HG02981 (cell line): ENCODE results near the gene SORBS1.

Experiments
- ATAC-seq: cut with Tn5 transposase; IDR thresholded peaks from one replicate; pipeline ENCODE4 v1.9.1; 2021; ENCODE audit warnings: mild to moderate bottlenecking, moderate library complexity; ENCODE audit not compliant: unreplicated experiment

SORBS1 gene

GRCh38 chr10:95304976-95305375 lies 256.2 kb downstream of the SORBS1 start:
- no peak for ATAC-seq

GRCh38 chr10:95304463-95304862 lies 256.7 kb downstream of the SORBS1 start:
- no peak for ATAC-seq

GRCh38 chr10:95303950-95304349 lies 257.2 kb downstream of the SORBS1 start:
- no peak for ATAC-seq

GRCh38 chr10:95303535-95303934 lies 257.6 kb downstream of the SORBS1 start:
- no peak for ATAC-seq

- no peak for ATAC-seq
Measured at GRCh38 chr10:95300022-95300539, 261.1 kb downstream of the SORBS1 start.

- peak; percentile 61 for ATAC-seq
Measured at GRCh38 chr10:95297402-95297801, 263.8 kb downstream of the SORBS1 start.

- ATAC-seq: no peak
Measured at GRCh38 chr10:95296764-95297163, 264.4 kb downstream of the SORBS1 start.

- peak; percentile 76 for ATAC-seq
Measured at GRCh38 chr10:95295031-95295755, 266.0 kb downstream of the SORBS1 start.

- ATAC-seq: no peak
Measured at GRCh38 chr10:95293631-95294030, 267.5 kb downstream of the SORBS1 start.

GRCh38 chr10:95291365-95292039 lies 269.7 kb downstream of the SORBS1 start:
- no peak for ATAC-seq

- ATAC-seq: peak; percentile 49
Measured at GRCh38 chr10:95290461-95291364, 270.5 kb downstream of the SORBS1 start, which contains the start of gene PDLIM1. PDLIM1 (minus strand) TSS chr10:95291003; CDS start chr10:95290915, 88 bp downstream.

GRCh38 chr10:95289921-95290421 lies 271.2 kb downstream of the SORBS1 start:
- no peak for ATAC-seq

GRCh38 chr10:95289003-95289920 lies 271.9 kb downstream of the SORBS1 start:
- no peak for ATAC-seq

GRCh38 chr10:95288303-95288702 lies 272.9 kb downstream of the SORBS1 start:
- no peak for ATAC-seq

- no peak for ATAC-seq
Measured at GRCh38 chr10:95287281-95287680, 273.9 kb downstream of the SORBS1 start.

- no peak for ATAC-seq
Measured at GRCh38 chr10:95286707-95287106, 274.5 kb downstream of the SORBS1 start.

GRCh38 chr10:95285556-95285955 lies 275.6 kb downstream of the SORBS1 start:
- no peak for ATAC-seq

GRCh38 chr10:95284807-95285206 lies 276.4 kb downstream of the SORBS1 start:
- no peak for ATAC-seq

GRCh38 chr10:95282107-95282506 lies 279.1 kb downstream of the SORBS1 start:
- ATAC-seq: no peak

GRCh38 chr10:95281206-95281605 lies 280.0 kb downstream of the SORBS1 start:
- no peak for ATAC-seq
